H1 (cell line): Measurements from ENCODE around the gene RNF157.

Source experiments
- CBX5 ChIP-seq: fragments of 300-800, 300-1000 bp; sonication (generic); IDR thresholded peaks from 2 replicates; pipeline ENCODE4 v1.7.1; 2016; ENCODE audit warnings: antibody characterized with exemption, low read length, low read depth
- CHD1 ChIP-seq: IDR thresholded peaks from 2 replicates; pipeline ENCODE4 v1.6.1; 2012; ENCODE audit warnings: low read depth, low read length, improper control_type of control experiment
- CHD2 ChIP-seq: IDR thresholded peaks from 2 replicates; pipeline ENCODE4 v1.6.1; 2012; ENCODE audit warnings: low read length, improper control_type of control experiment
- GTF2F1 ChIP-seq: IDR thresholded peaks from 2 replicates; pipeline ENCODE4 v1.6.1; 2012; ENCODE audit warnings: low read depth, low read length, improper control_type of control experiment, borderline replicate concordance

DNA sequence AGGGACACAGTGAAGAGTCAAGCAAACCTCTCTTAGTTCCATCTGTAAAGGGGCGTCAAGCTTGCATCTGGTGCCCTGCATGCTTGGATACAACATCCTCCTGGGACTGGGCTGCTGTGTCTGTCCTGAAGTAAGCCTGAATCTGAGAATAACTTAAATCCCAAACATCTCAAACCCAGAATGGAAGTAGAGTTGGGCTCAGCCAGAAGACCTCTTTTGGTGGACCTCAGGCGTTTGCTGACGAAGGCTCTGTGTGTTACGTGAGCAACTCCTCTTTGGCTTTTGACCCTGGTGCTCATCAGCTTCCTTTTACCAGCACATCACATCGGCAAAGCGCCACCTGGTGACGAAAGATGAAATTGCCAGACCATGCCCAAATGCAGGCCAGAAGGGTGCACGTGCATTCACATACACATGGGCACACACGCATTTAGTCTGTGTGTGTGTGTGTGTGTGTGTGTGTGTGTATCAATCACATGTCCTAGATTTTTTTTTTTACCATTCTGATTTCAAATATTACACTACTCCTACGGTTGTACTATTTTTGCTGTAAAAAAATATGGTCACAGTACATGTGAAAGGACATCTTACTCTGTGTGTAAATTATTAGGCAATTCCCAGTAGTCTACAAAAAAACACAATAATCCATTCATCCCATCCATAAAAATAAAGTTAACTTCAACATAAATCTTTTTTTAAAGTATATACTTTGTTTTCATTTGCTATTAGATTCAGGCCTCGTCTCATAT lies 58.1 kb downstream of the RNF157 start:
- TF ChIP-seq GTF2F1 = no peak
- TF ChIP-seq CHD2 = no peak
- TF ChIP-seq CHD1 = no peak
- no peak for TF ChIP-seq CBX5
